GM21737 (cell line): Measurements from ENCODE around the gene CDH4.

ENCODE experiments used
- ATAC-seq: cut with Tn5 transposase; IDR thresholded peaks from one replicate; pipeline ENCODE4 v1.9.1; 2021; ENCODE audit warnings: mild to moderate bottlenecking, moderate library complexity; ENCODE audit not compliant: unreplicated experiment

Gene CDH4

GRCh38 chr20:61635721-61636455 is 383.8 kb downstream of the CDH4 start:
- ATAC-seq: no peak

GRCh38 chr20:61636531-61637116 is 384.6 kb downstream of the CDH4 start:
- no peak for ATAC-seq

GRCh38 chr20:61638802-61639585 is 386.9 kb downstream of the CDH4 start:
- ATAC-seq: no peak

- ATAC-seq: no peak
These were observed 388.2 kb downstream of the CDH4 start for GRCh38 chr20:61640131-61640870.

- ATAC-seq: no peak
These were observed 388.8 kb downstream of the CDH4 start for GRCh38 chr20:61640871-61641245.

- no peak for ATAC-seq
These were observed 391.8 kb downstream of the CDH4 start for GRCh38 chr20:61643656-61644377.

- ATAC-seq: no peak
These were observed 392.5 kb downstream of the CDH4 start for GRCh38 chr20:61644378-61645076.

GRCh38 chr20:61645732-61646131 is 393.7 kb downstream of the CDH4 start:
- no peak for ATAC-seq

- no peak for ATAC-seq
These were observed 394.4 kb downstream of the CDH4 start for GRCh38 chr20:61646453-61646852.

- no peak for ATAC-seq
These were observed 394.9 kb downstream of the CDH4 start for GRCh38 chr20:61646986-61647385.

- no peak for ATAC-seq
These were observed 395.6 kb downstream of the CDH4 start for GRCh38 chr20:61647702-61648101.

GRCh38 chr20:61649105-61649859 is 397.2 kb downstream of the CDH4 start:
- ATAC-seq: no peak

GRCh38 chr20:61649860-61650162 is 397.8 kb downstream of the CDH4 start:
- no peak for ATAC-seq

- no peak for ATAC-seq
These were observed 399.1 kb downstream of the CDH4 start for GRCh38 chr20:61650912-61651733.

GRCh38 chr20:61652146-61652545 is 400.1 kb downstream of the CDH4 start:
- ATAC-seq: no peak

GRCh38 chr20:61654726-61655125 is 402.7 kb downstream of the CDH4 start:
- ATAC-seq: no peak

- no peak for ATAC-seq
These were observed 403.5 kb downstream of the CDH4 start for GRCh38 chr20:61655591-61655990.

- ATAC-seq: no peak
These were observed 404.1 kb downstream of the CDH4 start for GRCh38 chr20:61656198-61656597.
